Keratinocyte (primary cell): ENCODE data around the gene NLRP6. TPM values are rescaled to one million over a fixed set of nuclear protein-coding genes. Genes with fewer than 3 reads are reported as not detected.
A peak's percentile ranks its signal among the peaks of the same experiment; 100 is the strongest.

Experiments
- DNase-seq: peaks from one replicate; pipeline ENCODE4 v3.0.0-alpha.2; 2011; ENCODE audit warnings: low read depth, missing footprints, low spot score
- FAIRE-seq: peaks from 2 replicates; lab custom pipeline; 2011; peaks lifted over from hg19 to GRCh38; lab: Jason Lieb, UNC
- H2AFZ ChIP-seq: 2 replicates; pipeline ENCODE4 v1.6.0; 2012; ENCODE audit warnings: low read length, control low read depth, inconsistent platforms; ENCODE audit not compliant: control insufficient read depth
- H3K27ac ChIP-seq: 2 replicates; pipeline ENCODE4 v1.5.1; 2011; ENCODE audit warnings: low read length; ENCODE audit not compliant: control insufficient read depth, insufficient read depth
- H3K27me3 ChIP-seq: 3 replicates; pipeline ENCODE4 v1.6.0; 2011; ENCODE audit warnings: low read length; ENCODE audit not compliant: control insufficient read depth, insufficient read depth; ENCODE audit errors: extremely low read depth
- H3K36me3 ChIP-seq, 2 experiments: 2 replicates in 1 of 2; 3 replicates in 1 of 2; pipeline ENCODE4 v1.5.1; 2011; ENCODE audit warnings: low read length in 2 of 2, mild to moderate bottlenecking in 1 of 2; ENCODE audit not compliant: control insufficient read depth in 2 of 2, insufficient read depth in 2 of 2; ENCODE audit errors: extremely low read depth in 1 of 2
- H3K4me1 ChIP-seq: 3 replicates; pipeline ENCODE4 v1.5.1; 2011; ENCODE audit warnings: low read length; ENCODE audit not compliant: control insufficient read depth, insufficient read depth; ENCODE audit errors: extremely low read depth
- H3K4me2 ChIP-seq: 3 replicates; pipeline ENCODE4 v1.6.0; 2011; ENCODE audit warnings: low read depth, low read length; ENCODE audit not compliant: control insufficient read depth, insufficient read depth; ENCODE audit errors: extremely low read depth
- H3K4me3 ChIP-seq, 3 experiments: fragments of 200-600 bp in 1 of 3; sonication (generic) in 1 of 3; 2 replicates in 2 of 3; 3 replicates in 1 of 3; pipeline ENCODE4 v1.5.1; 2011 to 2016; ENCODE audit warnings: low read length in 3 of 3, mild to moderate bottlenecking in 3 of 3, control low read depth in 2 of 3, inconsistent platforms in 1 of 3, low read depth in 1 of 3, mixed read lengths in 1 of 3, mixed run types in 1 of 3, moderate library complexity in 1 of 3; ENCODE audit not compliant: control insufficient read depth in 2 of 3, insufficient read depth in 2 of 3; ENCODE audit errors: extremely low read depth in 1 of 3
- H3K79me2 ChIP-seq: 2 replicates; pipeline ENCODE4 v1.6.0; 2012; ENCODE audit warnings: low read length; ENCODE audit not compliant: control insufficient read depth, insufficient read depth
- H3K9ac ChIP-seq: 3 replicates; pipeline ENCODE4 v1.6.0; 2011; ENCODE audit warnings: low read length; ENCODE audit not compliant: control insufficient read depth, insufficient read depth; ENCODE audit errors: extremely low read depth
- H3K9me1 ChIP-seq: 3 replicates; pipeline ENCODE4 v1.6.0; 2011; ENCODE audit warnings: low read length; ENCODE audit not compliant: control insufficient read depth, insufficient read depth; ENCODE audit errors: extremely low read depth
- H3K9me3 ChIP-seq: 2 replicates; pipeline ENCODE4 v1.5.1; 2012; ENCODE audit warnings: low read depth, low read length; ENCODE audit not compliant: control insufficient read depth
- H4K20me1 ChIP-seq: 3 replicates; pipeline ENCODE4 v1.6.0; 2011; ENCODE audit warnings: low read length; ENCODE audit not compliant: control insufficient read depth, insufficient read depth; ENCODE audit errors: extremely low read depth
- CTCF ChIP-seq, 3 experiments: IDR thresholded peaks in 1 of 3; conservative IDR thresholded peaks in 1 of 3; optimal IDR thresholded peaks in 1 of 3; 2 replicates in 2 of 3; 3 replicates in 1 of 3; pipeline versions ENCODE3 to v1.5.1; 2011; ENCODE audit warnings: low read length in 3 of 3, mild to moderate bottlenecking in 3 of 3, moderate library complexity in 2 of 3, control low read depth in 1 of 3, inconsistent platforms in 1 of 3; ENCODE audit not compliant: insufficient read depth in 2 of 3; ENCODE audit errors: extremely low read depth in 1 of 3
- EZH2 ChIP-seq: IDR thresholded peaks from one replicate; pipeline ENCODE4 v1.6.1; 2012; ENCODE audit warnings: inconsistent platforms, mild to moderate bottlenecking, low read length, moderate library complexity
- dilution Hi-C: fragments of 300-500 bp; cut with MboI; formaldehyde crosslinking; loops from one replicate; pipeline ENCODE4 v1.7.0; 2020; ENCODE audit warnings: low sequenced_read_pairs; ENCODE audit not compliant: extremely low pct_ligation_motif_present
- polyA plus RNA-seq, 5 experiments: library from polyadenylated mRNA; depleted of rRNA in 3 of 5; stranded (reverse) in 3 of 5; stranded (forward) in 1 of 5; unstranded in 1 of 5; fragments of >200 nt; gene quantifications; 1 replicate in 1 of 5; 2 replicates in 3 of 5; 3 replicates in 1 of 5; pipeline versions ENCODE4 v1.2.1 to v1.2.3, GENCODE V29; 2011 to 2012; ENCODE audit warnings: missing spikeins in 2 of 5, low read depth in 1 of 5, low replicate concordance in 1 of 5

Gene NLRP6
- polyA plus RNA-seq, 1 donor (not counting 4 experiments of a cell fraction or from before 2014, with no cell fraction given) = not detected

- Histone ChIP-seq H3K4me1 (peaks cover 7% of the 10 kb centered on the region), H4K20me1 (no peaks in the 10 kb centered on the region), H3K36me3 (no peaks in the 10 kb centered on the region), H2AFZ (no peak overlapping the region), H3K4me2 (peak overlapping the region; percentile 54), H3K9ac (no peak overlapping the region), H3K4me3 (no peak overlapping the region), H3K9me3 (no peaks in the 10 kb centered on the region), H3K9me1 (no peaks in the 10 kb centered on the region), H3K27me3 (peaks cover 6% of the 10 kb centered on the region), H3K27ac (peak overlapping the region; percentile 36), H3K79me2 (no peaks in the 10 kb centered on the region)
- TF ChIP-seq CTCF (optimal IDR thresholded peaks at IDR 0.05 in 1 of 3, IDR thresholded peaks at IDR 0.05 in 1 of 3, conservative IDR thresholded peaks at IDR 0.05 in 1 of 3; ENCODE audit: extremely low read depth in 1 of 3, insufficient read depth in 2 of 3, low read length in 3 of 3) (peak in 2 of 3 experiments; percentile 18 to 39), EZH2 (no peak)
- DNase-seq = no peak
- dilution Hi-C loops = no loop called here
- no peak for FAIRE-seq
Observed at GRCh38 chr11:269146-269890, 8.9 kb upstream of the NLRP6 start.

GRCh38 chr11:270451-271318 is 7.5 kb upstream of the NLRP6 start:
- peaks cover 6% of the 10 kb centered on the region for H3K27me3 ChIP-seq
- no peaks in the 10 kb centered on the region for H4K20me1 ChIP-seq
- no peak for FAIRE-seq
- no peaks in the 10 kb centered on the region for H3K9me3 ChIP-seq
- dilution Hi-C loops = no loop called here
- H3K9ac ChIP-seq = no peak overlapping the region
- no peak overlapping the region for H3K27ac ChIP-seq
- no peak overlapping the region for H2AFZ ChIP-seq
- no peak overlapping the region for H3K4me3 ChIP-seq
- no peaks in the 10 kb centered on the region for H3K79me2 ChIP-seq
- H3K9me1 ChIP-seq = no peaks in the 10 kb centered on the region
- H3K4me1 ChIP-seq = peaks cover 7% of the 10 kb centered on the region
- H3K36me3 ChIP-seq = no peaks in the 10 kb centered on the region
- no peak for DNase-seq
- no peak overlapping the region for H3K4me2 ChIP-seq
- TF ChIP-seq CTCF (optimal IDR thresholded peaks at IDR 0.05 in 1 of 3, IDR thresholded peaks at IDR 0.05 in 1 of 3, conservative IDR thresholded peaks at IDR 0.05 in 1 of 3; ENCODE audit: extremely low read depth in 1 of 3, insufficient read depth in 2 of 3, low read length in 3 of 3) = no peak
- TF ChIP-seq EZH2 = no peak
